Esophagus muscularis mucosa (tissue), 4 donors: Measurements from ENCODE around the gene GALNTL6. TPM values are rescaled to one million over a fixed set of nuclear protein-coding genes. Genes with fewer than 3 reads are reported as not detected.

Experiments
- DNase-seq: peaks from one replicate; pipeline ENCODE4 v3.0.0-alpha.2; 2017; ENCODE audit errors: extremely low spot score
- H3K27ac ChIP-seq, 4 donors: fragments of 200-600 bp; sonication (generic); replicated peaks in 1 of 4; 1 replicate in 3 of 4; 2 replicates in 1 of 4; pipeline ENCODE4 v1.5.1; 2016 to 2019; ENCODE audit warnings: mild to moderate bottlenecking in 1 of 4
- H3K27me3 ChIP-seq, 4 donors: fragments of 200-600 bp; sonication (generic); one replicate each; pipeline versions ENCODE4 v1.5.1 to v1.6.0; 2016 to 2019
- H3K36me3 ChIP-seq, 4 donors: fragments of 200-600 bp; sonication (generic); one replicate each; pipeline ENCODE4 v1.5.1; 2016 to 2019
- H3K4me1 ChIP-seq, 4 donors: fragments of 200-600 bp; sonication (generic); one replicate each; pipeline ENCODE4 v1.5.1; 2016 to 2019
- H3K4me3 ChIP-seq, 4 donors: fragments of 200-600 bp; sonication (generic); 1 replicate in 2 of 4; 2 replicates in 2 of 4; pipeline ENCODE4 v1.5.1; 2016 to 2019; ENCODE audit warnings: mild to moderate bottlenecking in 4 of 4, moderate library complexity in 1 of 4
- H3K9me3 ChIP-seq, 4 donors: fragments of 200-600 bp; sonication (generic); 1 replicate in 3 of 4; 2 replicates in 1 of 4; pipeline ENCODE4 v1.5.1; 2016 to 2019
- CTCF ChIP-seq, 3 experiments: fragments of 200-600 bp in 2 of 3; fragments of 450-650 bp in 1 of 3; sonication (generic) in 2 of 3; IDR thresholded peaks; one replicate each; pipeline ENCODE4 v1.5.1; 2017 to 2019; ENCODE audit warnings: antibody characterized with exemption in 3 of 3, mild to moderate bottlenecking in 2 of 3, moderate library complexity in 1 of 3
- EP300 ChIP-seq: sonication (generic); formaldehyde crosslinking; IDR thresholded peaks from one replicate; pipeline ENCODE4 v1.6.1; 2017; ENCODE audit warnings: antibody characterized with exemption
- POLR2A ChIP-seq: fragments of 450-650 bp; IDR thresholded peaks from one replicate; pipeline ENCODE4 v1.6.1; 2017; ENCODE audit warnings: antibody characterized with exemption, moderate library complexity, mild to moderate bottlenecking, low read depth
- POLR2AphosphoS5 ChIP-seq, 2 donors: sonication (generic); formaldehyde crosslinking; IDR thresholded peaks; one replicate each; pipeline ENCODE4 v1.6.1; 2017; ENCODE audit warnings: antibody characterized with exemption in 2 of 2
- WGBS: methylation state at CpG from one replicate; pipeline ENCODE4 v1.1.5; 2018; 5-methylcytosine and 5-hydroxymethylcytosine counted together
- intact Hi-C: fragments of 100-400 bp; cut with DNase I; formaldehyde crosslinking; loops from one replicate; pipeline ENCODE4 v1.15.1; 2023
- total RNA-seq, 4 donors: library from RNA; depleted of rRNA; stranded (reverse); fragments of >200 nt; gene quantifications; one replicate each; pipeline versions ENCODE4 v1.1.0 to v1.2.1, GENCODE V29; 2016

Gene GALNTL6
- under 1 TPM in 2 of 4 donors, not detected in 2; 0.33 to 0.42 TPM for total RNA-seq

DNA sequence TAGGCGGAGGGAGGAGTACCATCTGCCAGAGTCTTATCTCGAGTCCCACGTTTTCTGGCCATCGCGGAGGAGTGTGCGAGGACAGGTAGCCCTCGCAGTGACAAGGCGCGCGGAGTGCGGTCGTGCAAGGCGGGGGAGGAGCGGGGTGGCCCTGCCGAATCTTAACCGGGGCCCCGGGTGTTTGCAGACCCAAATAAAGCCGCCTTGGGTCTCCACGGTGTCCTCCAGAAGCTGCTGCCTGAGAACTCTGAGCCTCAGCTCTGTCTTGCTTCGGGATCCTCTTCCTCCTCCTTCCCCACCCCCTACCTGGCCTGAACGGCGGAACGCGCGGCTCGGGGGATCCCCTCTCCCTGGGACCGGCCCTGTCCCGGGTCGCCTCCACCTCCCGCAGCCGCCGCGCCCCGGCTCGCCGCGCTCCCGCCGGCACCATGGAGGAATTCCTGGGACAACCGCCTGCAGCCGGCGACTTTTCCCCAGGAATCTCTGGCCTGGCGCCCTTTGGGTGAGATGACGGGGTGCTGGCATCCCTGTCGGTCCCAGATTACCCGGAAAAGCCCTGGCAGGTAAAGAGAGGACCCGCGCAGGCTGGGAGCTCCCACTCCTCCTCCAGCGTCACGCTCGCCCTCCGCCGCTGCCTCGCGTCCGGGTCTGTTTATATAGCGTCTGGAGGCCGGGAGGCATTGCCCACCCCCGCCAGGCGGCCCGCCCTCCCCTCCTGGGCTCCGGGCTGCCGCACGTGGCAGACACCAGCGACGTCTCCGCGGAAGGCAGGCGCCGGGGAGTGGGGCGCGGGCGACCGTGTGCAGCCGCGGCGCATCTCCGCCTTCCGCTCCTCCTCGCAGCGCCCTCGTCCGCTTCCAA, at the start of gene GALNTL6:
Gene GALNTL6, plus strand, starts transcription at position 740 of the 861 bp plus-strand sequence.
- Histone ChIP-seq H3K4me1 (peaks cover 9 to 22% (median 20%) of the 10 kb centered on the region in 4 donors), H3K9me3 (no peaks in the 10 kb centered on the region), H3K27me3 (peaks cover 0 to 43% (median 12%) of the 10 kb centered on the region in 4 donors), H3K4me3 (peak within 1 kb of the TSS; percentile 41 to 54 (median 50)), H3K27ac (no peak within 1 kb of the TSS), H3K36me3 (no peaks in the 10 kb centered on the region)
- intact Hi-C loops: no loop called here
- 1% methylated on average over 25 of the region's 83 CpGs for WGBS
- no peak for TF ChIP-seq CTCF (IDR thresholded peaks at IDR 0.05)
- TF ChIP-seq POLR2AphosphoS5 (IDR thresholded peaks at IDR 0.05): no peak
- TF ChIP-seq POLR2A: no peak
- TF ChIP-seq EP300: no peak
- DNase-seq: no peak

GRCh38 chr4:171765514-171765913, 47.7 kb upstream of the GALNTL6 start:
- no peak for DNase-seq
- Histone ChIP-seq H3K9me3 (no peaks in the 10 kb centered on the region), H3K27me3 (no peaks in the 10 kb centered on the region), H3K4me1 (no peaks in the 10 kb centered on the region), H3K27ac (no peak overlapping the region), H3K4me3 (no peak overlapping the region), H3K36me3 (no peaks in the 10 kb centered on the region)
- TF ChIP-seq POLR2AphosphoS5 (IDR thresholded peaks at IDR 0.05) (no peak), EP300 (no peak), POLR2A (no peak), CTCF (IDR thresholded peaks at IDR 0.05) (no peak)
- intact Hi-C loops: no loop called here

- peaks cover 0 to 3% (median 0%) of the 10 kb centered on the region in 4 donors for H3K9me3 ChIP-seq
- H3K27ac ChIP-seq: no peak overlapping the region
- WGBS: 90% methylated on average over 6 of the region's 6 CpGs
- H3K27me3 ChIP-seq: no peaks in the 10 kb centered on the region
- no peak overlapping the region for H3K4me3 ChIP-seq
- no peaks in the 10 kb centered on the region for H3K36me3 ChIP-seq
- H3K4me1 ChIP-seq: no peaks in the 10 kb centered on the region
- intact Hi-C loops: no loop called here
- DNase-seq: no peak
- no peak for TF ChIP-seq POLR2A
- no peak for TF ChIP-seq EP300
- no peak for TF ChIP-seq CTCF (IDR thresholded peaks at IDR 0.05)
- no peak for TF ChIP-seq POLR2AphosphoS5 (IDR thresholded peaks at IDR 0.05)
Measured at GRCh38 chr4:171774642-171775190, 38.5 kb upstream of the GALNTL6 start.

GRCh38 chr4:171779301-171779700, 33.9 kb upstream of the GALNTL6 start:
- 93% methylated on average over 5 of the region's 5 CpGs for WGBS
- no peaks in the 10 kb centered on the region for H3K4me1 ChIP-seq
- intact Hi-C loops: no loop called here
- H3K9me3 ChIP-seq: peaks cover 0 to 11% (median 0%) of the 10 kb centered on the region in 4 donors
- DNase-seq: no peak
- H3K27me3 ChIP-seq: no peaks in the 10 kb centered on the region
- no peaks in the 10 kb centered on the region for H3K36me3 ChIP-seq
- TF ChIP-seq POLR2AphosphoS5 (IDR thresholded peaks at IDR 0.05) (no peak), EP300 (no peak), CTCF (IDR thresholded peaks at IDR 0.05) (no peak), POLR2A (no peak)
- H3K4me3 ChIP-seq: no peak overlapping the region
- H3K27ac ChIP-seq: no peak overlapping the region
